Glutamatergic neuron (in vitro differentiated cells): ENCODE measurements around the gene EZR. TPM values are rescaled to one million over a fixed set of nuclear protein-coding genes. Genes with fewer than 3 reads are reported as not detected.
"Not testable (repeated sequence)": the region's sequence is repeated elsewhere in the genome, so short reads cannot be mapped to it uniquely, and the experiment has no call there.

Experiments used
- DNase-seq: peaks from one replicate; pipeline ENCODE4 v3.0.0; 2022
- H3K27ac Mint-ChIP-seq: one replicate; pipeline ENCODE4 v1.8.0; 2020; ENCODE audit warnings: mild to moderate bottlenecking, mixed read lengths, inconsistent platforms; ENCODE audit not compliant: unreplicated experiment
- H3K27me3 Mint-ChIP-seq: one replicate; pipeline ENCODE4 v1.8.0; 2020; ENCODE audit warnings: mild to moderate bottlenecking, moderate library complexity, mixed read lengths, inconsistent platforms; ENCODE audit not compliant: unreplicated experiment
- H3K36me3 Mint-ChIP-seq: one replicate; pipeline ENCODE4 v1.8.0; 2020; ENCODE audit warnings: mild to moderate bottlenecking, mixed read lengths, inconsistent platforms; ENCODE audit not compliant: unreplicated experiment
- H3K4me1 Mint-ChIP-seq: one replicate; pipeline ENCODE4 v1.8.0; 2020; ENCODE audit warnings: mild to moderate bottlenecking, low read depth, mixed read lengths, inconsistent platforms; ENCODE audit not compliant: unreplicated experiment
- H3K4me3 Mint-ChIP-seq: one replicate; pipeline ENCODE4 v1.8.0; 2020; ENCODE audit warnings: mild to moderate bottlenecking, mixed read lengths, inconsistent platforms; ENCODE audit not compliant: unreplicated experiment
- H3K9me3 Mint-ChIP-seq: one replicate; pipeline ENCODE4 v1.8.0; 2020; ENCODE audit warnings: mild to moderate bottlenecking, moderate library complexity, mixed read lengths, inconsistent platforms; ENCODE audit not compliant: unreplicated experiment
- CTCF ChIP-seq: fragments of 200-600 bp; sonication (generic); IDR thresholded peaks from one replicate; pipeline ENCODE4 v1.5.0; 2021; ENCODE audit not compliant: partially characterized antibody, unreplicated experiment
- total RNA-seq: library from RNA; stranded (reverse); fragmentation: NEBNext Ultra II Directional; extraction: Animal tissue kit (Norgen Biotek cat#: 25700); gene quantifications from one replicate; pipeline ENCODE4 v1.2.1, GENCODE V29; 2021; ENCODE audit not compliant: unreplicated experiment

Gene EZR
- total RNA-seq, 1 donor from 2014 or later: 272 TPM

DNA sequence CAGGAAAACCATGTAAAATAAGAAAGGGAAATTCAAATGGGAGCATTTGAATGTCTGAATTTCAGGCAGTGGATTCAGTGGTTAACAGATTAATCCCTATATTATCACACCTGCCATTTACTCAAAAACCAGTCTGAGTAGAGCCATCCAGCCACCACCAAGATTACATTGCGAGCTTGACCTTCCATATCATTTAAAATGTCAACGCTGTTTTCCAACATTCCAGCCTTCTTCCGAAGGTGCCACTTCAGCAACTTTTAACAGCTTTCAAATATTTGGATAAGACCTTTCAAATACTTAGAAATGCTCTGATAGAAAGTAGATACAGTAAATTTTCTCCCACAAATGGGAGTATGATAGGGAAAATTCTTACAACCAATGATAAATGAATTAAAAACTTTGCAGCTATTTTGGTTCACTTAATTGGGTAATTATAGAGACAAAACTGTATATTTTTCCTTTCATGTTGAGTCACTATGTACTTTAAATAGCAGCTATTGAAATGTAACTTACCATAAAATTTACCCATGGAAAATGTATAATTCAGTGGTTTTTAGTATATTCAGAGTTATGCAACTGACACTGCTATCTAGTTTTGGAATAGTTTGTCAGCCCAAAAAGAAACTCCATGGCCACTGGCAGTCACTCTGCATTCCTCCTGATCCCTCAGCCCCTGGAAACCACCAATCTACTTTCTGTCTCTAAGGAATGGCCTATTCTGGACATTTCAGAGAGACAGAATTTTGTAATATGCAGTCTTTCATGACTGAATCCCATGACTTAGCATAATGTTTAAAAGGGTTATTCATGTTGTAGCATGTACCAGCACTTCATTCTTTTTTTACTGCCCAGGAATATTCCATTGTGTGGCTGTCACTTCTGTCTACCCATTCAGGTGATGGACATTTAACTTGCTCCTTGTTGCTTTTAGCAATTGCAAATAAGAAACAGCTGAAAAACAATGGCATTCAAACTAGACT lies 21.5 kb downstream of the EZR start:
- H3K9me3 Mint-ChIP-seq: peaks cover 3% of the 10 kb centered on the region
- H3K36me3 Mint-ChIP-seq: no peaks in the 10 kb centered on the region
- TF ChIP-seq CTCF: no peak
- H3K4me1 Mint-ChIP-seq: peaks cover 42% of the 10 kb centered on the region
- H3K27ac Mint-ChIP-seq: no peak overlapping the region
- H3K4me3 Mint-ChIP-seq: no peak overlapping the region
- DNase-seq: no peak
- peaks cover 2% of the 10 kb centered on the region for H3K27me3 Mint-ChIP-seq

DNA sequence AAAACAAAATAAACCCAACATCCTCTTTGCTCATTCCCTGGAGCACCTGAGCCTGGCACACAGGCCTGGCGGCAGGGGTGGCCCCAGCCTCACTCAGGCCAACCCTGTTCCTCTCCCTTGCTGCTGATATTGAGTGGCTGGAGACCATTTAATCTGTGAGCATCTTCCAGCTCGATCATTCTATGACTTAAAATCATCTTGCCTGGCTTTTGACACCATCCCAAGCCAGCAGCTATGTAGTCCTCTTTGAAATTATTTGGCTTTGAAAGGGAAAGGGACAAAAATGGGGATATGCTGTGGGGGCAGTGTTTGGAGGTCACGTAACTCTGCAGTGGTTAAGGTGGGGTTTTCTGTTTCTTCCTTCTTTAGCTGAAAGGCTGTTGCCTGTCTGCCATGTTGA lies 22.8 kb downstream of the EZR start:
- peaks cover 3% of the 10 kb centered on the region for H3K9me3 Mint-ChIP-seq
- peaks cover 38% of the 10 kb centered on the region for H3K4me1 Mint-ChIP-seq
- TF ChIP-seq CTCF: no peak
- DNase-seq: no peak
- H3K4me3 Mint-ChIP-seq: no peak overlapping the region
- peaks cover 2% of the 10 kb centered on the region for H3K27me3 Mint-ChIP-seq
- peak overlapping the region; percentile 52 for H3K27ac Mint-ChIP-seq
- no peaks in the 10 kb centered on the region for H3K36me3 Mint-ChIP-seq

DNA sequence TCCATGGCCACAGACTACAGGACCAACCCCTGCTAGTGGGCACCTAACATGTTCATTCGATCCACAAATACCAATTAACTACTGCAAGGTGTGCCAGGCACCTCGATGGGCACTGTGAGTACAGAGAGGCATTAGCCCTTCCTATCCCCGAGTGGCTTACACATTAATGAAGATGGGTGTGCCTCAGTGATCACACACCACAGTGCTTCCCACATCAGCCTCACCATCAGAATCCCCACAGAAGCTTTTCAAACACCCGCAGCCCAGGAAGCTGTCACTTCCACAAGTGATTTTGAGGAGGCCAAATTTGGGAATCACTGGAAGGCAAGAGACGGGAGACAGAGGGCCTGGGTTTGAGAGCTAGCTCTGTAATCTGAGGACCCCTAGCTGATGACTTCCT lies 23.7 kb downstream of the EZR start:
- peaks cover 5% of the 10 kb centered on the region for H3K9me3 Mint-ChIP-seq
- H3K27ac Mint-ChIP-seq: peak overlapping the region; percentile 48
- peaks cover 41% of the 10 kb centered on the region for H3K4me1 Mint-ChIP-seq
- no peak for DNase-seq
- H3K36me3 Mint-ChIP-seq: no peaks in the 10 kb centered on the region
- no peak overlapping the region for H3K4me3 Mint-ChIP-seq
- peaks cover 6% of the 10 kb centered on the region for H3K27me3 Mint-ChIP-seq
- no peak for TF ChIP-seq CTCF

DNA sequence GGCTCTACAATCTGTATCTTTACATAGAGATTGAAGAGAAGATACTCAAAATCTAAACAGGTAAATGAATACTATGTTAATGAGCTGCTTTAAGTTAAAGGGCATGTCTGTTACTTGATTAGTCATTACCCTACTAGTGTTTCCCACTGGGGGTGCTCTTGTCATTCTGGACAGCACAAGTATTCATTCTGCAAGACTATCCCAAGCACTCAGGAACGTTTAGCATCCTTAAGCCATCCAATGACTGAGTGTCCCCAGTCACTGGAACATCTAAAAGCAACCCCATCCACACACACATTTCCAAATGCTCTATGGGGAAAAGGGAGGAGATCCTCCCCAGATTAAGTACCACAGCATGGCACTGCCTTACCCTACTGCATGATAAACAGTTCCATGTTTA lies 25.7 kb downstream of the EZR start:
- no peak for DNase-seq
- peak; percentile 36 for TF ChIP-seq CTCF
- H3K4me3 Mint-ChIP-seq: no peak overlapping the region
- peaks cover 44% of the 10 kb centered on the region for H3K4me1 Mint-ChIP-seq
- H3K9me3 Mint-ChIP-seq: peaks cover 11% of the 10 kb centered on the region
- H3K36me3 Mint-ChIP-seq: no peaks in the 10 kb centered on the region
- H3K27me3 Mint-ChIP-seq: peaks cover 10% of the 10 kb centered on the region
- no peak overlapping the region for H3K27ac Mint-ChIP-seq

DNA sequence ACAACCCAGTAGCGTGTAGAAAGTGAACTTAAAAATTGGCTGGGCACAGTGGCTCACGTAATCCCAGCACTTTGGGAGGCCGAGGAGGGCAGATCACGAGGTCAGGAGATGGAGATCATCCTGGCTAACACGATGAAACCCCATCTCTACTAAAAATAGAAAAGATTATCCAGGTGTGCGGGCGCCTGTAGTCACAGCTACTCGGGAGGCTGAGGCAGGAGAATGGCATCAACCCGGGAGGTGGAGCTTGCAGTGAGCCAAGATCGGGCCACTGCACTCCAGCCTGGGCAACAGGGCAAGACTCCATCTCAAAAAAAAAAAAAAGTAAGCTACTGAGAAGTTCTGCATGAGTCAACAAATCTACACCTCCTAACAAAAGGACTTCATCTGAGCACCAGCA lies 26.7 kb downstream of the EZR start:
- not testable (repeated sequence) for H3K36me3 Mint-ChIP-seq, DNase-seq, H3K9me3 Mint-ChIP-seq, H3K4me3 Mint-ChIP-seq
- Mint-ChIP-seq H3K4me1 (peaks cover 46% of the 10 kb centered on the region), H3K27me3 (peaks cover 10% of the 10 kb centered on the region), H3K27ac (peak overlapping the region; percentile 38)
